Activated T-helper 17 cell treated with anti-CD3 and anti-CD28 coated beads, Interleukin-2, amount 50 U/mL, for 72 hours (primary cell): ENCODE data around the gene KDM7A. TPM values are rescaled to one million over a fixed set of nuclear protein-coding genes. Genes with fewer than 3 reads are reported as not detected.
A peak's percentile ranks its signal among the peaks of the same experiment; 100 is the strongest.
"Not testable (repeated sequence)": the region's sequence is repeated elsewhere in the genome, so short reads cannot be mapped to it uniquely, and the experiment has no call there.

ENCODE experiments used
- ATAC-seq: fragments of 150-1000 bp; cut with Tn5 transposase; replicated peaks from 2 replicates; pipeline ENCODE4 v1.10.0; 2021; ENCODE audit warnings: mild to moderate bottlenecking, moderate library complexity
- H3K27ac Mint-ChIP-seq: one replicate; pipeline ENCODE4 v1.8.0; 2022; ENCODE audit warnings: mixed read lengths
- H3K27me3 Mint-ChIP-seq: one replicate; pipeline ENCODE4 v1.8.0; 2022; ENCODE audit warnings: mixed read lengths
- H3K36me3 Mint-ChIP-seq: one replicate; pipeline ENCODE4 v1.8.0; 2022; ENCODE audit warnings: low read depth, mild to moderate bottlenecking, mixed read lengths
- H3K4me1 Mint-ChIP-seq: one replicate; pipeline ENCODE4 v1.8.0; 2022; ENCODE audit warnings: mixed read lengths
- H3K4me3 Mint-ChIP-seq: one replicate; pipeline ENCODE4 v1.8.0; 2022; ENCODE audit warnings: mild to moderate bottlenecking, mixed read lengths
- H3K9me3 Mint-ChIP-seq: one replicate; pipeline ENCODE4 v1.8.0; 2022; ENCODE audit warnings: mixed read lengths
- total RNA-seq, 2 donors: library from RNA; stranded (reverse); gene quantifications; one replicate each; pipeline ENCODE4 v1.2.3, GENCODE V29; 2022

The KDM7A gene
- total RNA-seq, 2 donors from 2014 or later: 31.1 to 48.7 TPM

DNA sequence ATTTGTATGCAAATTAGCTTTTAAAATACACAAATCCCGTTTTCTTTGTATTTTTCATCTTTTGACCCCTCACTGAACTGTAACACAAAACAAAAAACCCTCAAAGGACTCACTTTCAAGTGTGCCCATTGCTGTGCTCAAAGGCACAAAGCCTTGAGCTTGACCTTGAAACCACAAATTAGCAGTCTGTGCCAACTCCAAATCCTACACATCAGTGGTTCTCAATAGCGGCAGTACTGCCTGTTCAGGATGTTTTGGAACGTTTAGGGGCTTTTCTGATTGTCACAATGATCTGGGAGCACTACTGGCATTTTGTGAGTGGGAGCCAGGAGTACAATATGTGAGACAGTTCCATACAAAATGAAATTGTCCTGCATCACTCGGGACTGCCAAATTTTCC, 55.5 kb downstream of the KDM7A start:
- no peaks in the 10 kb centered on the region for H3K9me3 Mint-ChIP-seq
- no peak for ATAC-seq
- no peak overlapping the region for H3K27ac Mint-ChIP-seq
- H3K4me1 Mint-ChIP-seq: peaks cover 7% of the 10 kb centered on the region
- H3K27me3 Mint-ChIP-seq: no peaks in the 10 kb centered on the region
- peaks cover 84% of the 10 kb centered on the region for H3K36me3 Mint-ChIP-seq
- no peak overlapping the region for H3K4me3 Mint-ChIP-seq

DNA sequence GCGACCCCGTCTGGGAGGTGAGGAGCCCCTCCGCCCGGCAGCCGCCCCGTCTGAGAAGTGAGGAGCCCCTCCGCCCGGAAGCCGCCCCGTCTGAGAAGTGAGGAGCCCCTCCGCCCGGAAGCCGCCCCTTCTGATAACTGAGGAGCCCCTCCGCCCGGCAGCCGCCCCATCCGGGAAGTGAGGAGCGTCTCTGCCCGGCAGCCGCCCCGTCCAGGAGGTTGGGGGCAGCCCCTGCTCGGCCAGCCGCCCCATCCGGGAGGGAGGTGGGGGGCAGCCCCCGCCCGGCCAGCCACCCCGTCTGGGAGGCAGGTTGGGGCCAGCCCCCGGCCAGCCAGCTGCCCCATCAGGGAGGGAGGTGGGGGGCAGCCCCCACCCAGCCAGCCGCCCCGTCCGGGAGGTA, 62.0 kb downstream of the KDM7A start:
- not testable (repeated sequence) for H3K27ac Mint-ChIP-seq, H3K4me1 Mint-ChIP-seq, H3K4me3 Mint-ChIP-seq, H3K27me3 Mint-ChIP-seq, ATAC-seq, H3K9me3 Mint-ChIP-seq
- peaks cover 87% of the 10 kb centered on the region for H3K36me3 Mint-ChIP-seq

DNA sequence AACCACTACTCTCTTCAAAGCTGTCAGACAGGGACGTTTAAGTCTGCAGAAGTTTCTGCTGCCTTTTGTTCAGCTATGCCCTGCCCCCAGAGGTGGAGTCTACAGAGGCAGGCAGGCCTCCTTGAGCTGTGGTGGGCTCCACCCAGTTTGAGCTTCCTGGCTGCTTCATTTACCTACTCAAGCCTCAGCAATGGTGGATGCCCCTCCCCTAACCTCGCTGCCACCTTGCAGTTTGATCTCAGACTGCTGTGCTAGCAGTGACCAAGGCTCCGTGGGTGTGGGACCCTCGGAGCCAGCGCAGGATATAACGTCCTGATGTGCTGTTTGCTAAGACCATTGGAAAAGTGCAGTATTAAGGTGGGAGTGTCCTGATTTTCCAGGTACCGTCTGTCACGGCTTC, 68.0 kb downstream of the KDM7A start:
- not testable (repeated sequence) for H3K27me3 Mint-ChIP-seq, H3K4me1 Mint-ChIP-seq, ATAC-seq, H3K4me3 Mint-ChIP-seq, H3K27ac Mint-ChIP-seq, H3K9me3 Mint-ChIP-seq
- peaks cover 93% of the 10 kb centered on the region for H3K36me3 Mint-ChIP-seq

- H3K36me3 Mint-ChIP-seq: peaks cover 99% of the 10 kb centered on the region
- no peaks in the 10 kb centered on the region for H3K4me1 Mint-ChIP-seq
- no peaks in the 10 kb centered on the region for H3K27me3 Mint-ChIP-seq
- no peak overlapping the region for H3K4me3 Mint-ChIP-seq
- H3K9me3 Mint-ChIP-seq: no peaks in the 10 kb centered on the region
- no peak for ATAC-seq
- no peak overlapping the region for H3K27ac Mint-ChIP-seq
Measured at GRCh38 chr7:140096459-140096858, 80.3 kb downstream of the KDM7A start.

GRCh38 chr7:140093375-140093774, 83.4 kb downstream of the KDM7A start:
- no peaks in the 10 kb centered on the region for H3K9me3 Mint-ChIP-seq
- H3K4me3 Mint-ChIP-seq: no peak overlapping the region
- H3K4me1 Mint-ChIP-seq: no peaks in the 10 kb centered on the region
- no peak for ATAC-seq
- H3K27me3 Mint-ChIP-seq: no peaks in the 10 kb centered on the region
- peaks cover 95% of the 10 kb centered on the region for H3K36me3 Mint-ChIP-seq
- H3K27ac Mint-ChIP-seq: no peak overlapping the region

GRCh38 chr7:140085447-140085846, 91.3 kb downstream of the KDM7A start:
- Mint-ChIP-seq H3K9me3 (no peaks in the 10 kb centered on the region), H3K27ac (peak overlapping the region; percentile 15), H3K4me3 (peak overlapping the region; percentile 42), H3K36me3 (peaks cover 28% of the 10 kb centered on the region), H3K4me1 (peaks cover 10% of the 10 kb centered on the region), H3K27me3 (no peaks in the 10 kb centered on the region)
- ATAC-seq: peak; percentile 54

DNA sequence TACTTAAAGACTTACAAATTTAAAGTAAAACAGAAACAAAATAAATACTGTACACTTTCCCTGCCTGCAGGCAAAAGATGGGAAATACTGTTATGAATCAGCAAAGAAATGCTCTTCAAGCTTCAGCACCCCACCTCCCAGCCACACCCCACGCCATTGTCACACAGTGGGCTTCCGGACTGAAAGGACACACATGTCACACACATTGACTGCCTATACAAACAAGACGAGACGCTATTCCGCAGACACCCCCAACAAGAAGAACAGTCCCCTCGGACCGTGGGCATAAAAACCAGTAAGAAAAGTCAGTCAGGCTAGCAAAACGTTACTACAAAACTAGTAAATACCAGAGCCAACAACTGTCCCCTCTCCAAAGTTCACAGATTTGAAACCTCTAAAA, 91.8 kb downstream of the KDM7A start:
- H3K4me3 Mint-ChIP-seq: peak overlapping the region; percentile 42
- H3K9me3 Mint-ChIP-seq: no peaks in the 10 kb centered on the region
- peak; percentile 84 for ATAC-seq
- H3K27me3 Mint-ChIP-seq: no peaks in the 10 kb centered on the region
- peaks cover 23% of the 10 kb centered on the region for H3K36me3 Mint-ChIP-seq
- peaks cover 10% of the 10 kb centered on the region for H3K4me1 Mint-ChIP-seq
- H3K27ac Mint-ChIP-seq: peak overlapping the region; percentile 15

GRCh38 chr7:140084142-140084655, 92.6 kb downstream of the KDM7A start:
- ATAC-seq: peak; percentile 10
- Mint-ChIP-seq H3K36me3 (peaks cover 16% of the 10 kb centered on the region), H3K27ac (no peak overlapping the region)

GRCh38 chr7:140082770-140083169, 94.0 kb downstream of the KDM7A start:
- H3K27ac Mint-ChIP-seq: no peak overlapping the region
- H3K27me3 Mint-ChIP-seq: no peaks in the 10 kb centered on the region
- no peaks in the 10 kb centered on the region for H3K9me3 Mint-ChIP-seq
- peaks cover 10% of the 10 kb centered on the region for H3K4me1 Mint-ChIP-seq
- H3K36me3 Mint-ChIP-seq: peaks cover 12% of the 10 kb centered on the region
- no peak for ATAC-seq
- no peak overlapping the region for H3K4me3 Mint-ChIP-seq

More at GRCh38 chr7:140084142-140084655, 92.6 kb downstream of the KDM7A start:
- Mint-ChIP-seq H3K4me3 (peak overlapping the region; percentile 42), H3K9me3 (no peaks in the 10 kb centered on the region), H3K4me1 (peaks cover 10% of the 10 kb centered on the region), H3K27me3 (no peaks in the 10 kb centered on the region)

- Mint-ChIP-seq H3K9me3 (no peaks in the 10 kb centered on the region), H3K36me3 (peaks cover 12% of the 10 kb centered on the region), H3K4me3 (no peak overlapping the region), H3K27ac (peak overlapping the region; percentile 24), H3K4me1 (peaks cover 10% of the 10 kb centered on the region), H3K27me3 (no peaks in the 10 kb centered on the region)
- no peak for ATAC-seq
Measured at GRCh38 chr7:140081774-140082425, 94.9 kb downstream of the KDM7A start.

- no peaks in the 10 kb centered on the region for H3K9me3 Mint-ChIP-seq
- H3K27ac Mint-ChIP-seq: no peak overlapping the region
- no peak overlapping the region for H3K4me3 Mint-ChIP-seq
- peaks cover 10% of the 10 kb centered on the region for H3K4me1 Mint-ChIP-seq
- no peaks in the 10 kb centered on the region for H3K27me3 Mint-ChIP-seq
- peaks cover 12% of the 10 kb centered on the region for H3K36me3 Mint-ChIP-seq
- no peak for ATAC-seq
Measured at GRCh38 chr7:140080919-140081318, 95.9 kb downstream of the KDM7A start.

- H3K4me3 Mint-ChIP-seq: no peak overlapping the region
- H3K27ac Mint-ChIP-seq: no peak overlapping the region
- ATAC-seq: peak; percentile 28
- no peaks in the 10 kb centered on the region for H3K9me3 Mint-ChIP-seq
- peaks cover 1% of the 10 kb centered on the region for H3K4me1 Mint-ChIP-seq
- peaks cover 12% of the 10 kb centered on the region for H3K36me3 Mint-ChIP-seq
- no peaks in the 10 kb centered on the region for H3K27me3 Mint-ChIP-seq
Measured at GRCh38 chr7:140079121-140079536, 97.7 kb downstream of the KDM7A start.

DNA sequence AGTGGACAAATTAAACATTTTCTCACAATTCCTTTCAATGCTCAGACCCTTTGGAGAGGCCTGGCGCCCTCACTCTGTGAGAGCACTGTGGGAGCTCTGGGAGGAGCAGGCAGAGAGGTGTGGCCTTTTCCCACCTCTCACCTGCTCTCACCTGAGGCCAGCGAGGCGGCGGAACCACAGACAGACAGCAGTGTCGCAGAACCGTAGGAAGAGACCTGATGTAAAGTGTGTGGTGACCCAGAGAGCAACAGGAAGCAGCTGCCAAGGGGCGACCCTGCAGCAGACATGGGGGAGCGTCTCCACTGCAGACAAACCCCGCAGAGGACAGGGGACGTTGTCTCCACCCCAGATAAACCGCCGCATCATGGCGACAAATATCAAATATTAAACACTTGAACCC, 98.4 kb downstream of the KDM7A start:
- Mint-ChIP-seq H3K4me1 (no peaks in the 10 kb centered on the region), H3K27ac (no peak overlapping the region), H3K27me3 (no peaks in the 10 kb centered on the region), H3K9me3 (no peaks in the 10 kb centered on the region), H3K36me3 (peaks cover 12% of the 10 kb centered on the region), H3K4me3 (no peak overlapping the region)
- no peak for ATAC-seq

DNA sequence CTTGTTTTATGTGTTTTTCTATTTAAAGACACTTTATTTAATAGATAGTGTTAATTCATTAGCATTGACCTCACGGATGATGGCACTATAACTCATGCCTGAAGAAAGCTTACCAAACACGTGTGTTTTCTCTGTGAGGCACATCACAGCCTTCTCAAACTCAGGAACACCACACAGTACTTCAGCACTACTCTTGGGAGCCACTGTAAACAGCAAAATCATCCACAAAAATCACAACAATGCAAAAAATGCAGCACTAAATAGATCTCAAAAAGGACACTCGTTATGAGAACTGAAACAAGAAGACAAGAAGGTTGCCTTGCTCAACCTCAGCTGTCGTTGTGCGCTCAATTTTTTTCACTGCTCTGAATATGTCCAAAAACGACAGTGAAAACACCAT, 102.0 kb downstream of the KDM7A start:
- no peak overlapping the region for H3K27ac Mint-ChIP-seq
- H3K36me3 Mint-ChIP-seq: no peaks in the 10 kb centered on the region
- no peak for ATAC-seq
- no peaks in the 10 kb centered on the region for H3K27me3 Mint-ChIP-seq
- H3K9me3 Mint-ChIP-seq: no peaks in the 10 kb centered on the region
- H3K4me3 Mint-ChIP-seq: no peak overlapping the region
- no peaks in the 10 kb centered on the region for H3K4me1 Mint-ChIP-seq

DNA sequence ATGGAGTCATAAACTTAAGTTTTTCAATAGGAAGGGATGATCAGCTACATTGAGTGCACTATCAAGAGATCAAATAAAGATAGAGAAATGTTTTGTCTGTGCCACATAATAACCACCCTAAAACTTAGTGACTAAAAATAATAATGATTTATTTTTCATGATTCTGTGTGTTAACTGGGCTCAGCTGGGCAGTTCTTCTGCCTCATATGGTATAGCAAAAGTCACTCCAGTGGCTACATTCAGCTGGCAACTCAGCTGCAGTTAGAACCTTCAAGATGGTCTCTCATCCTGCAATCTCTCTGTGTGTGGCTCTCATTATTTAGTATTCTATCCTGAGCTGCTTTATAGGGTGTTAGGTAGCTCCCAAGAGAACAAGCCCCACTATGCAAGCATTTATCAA, 106.2 kb downstream of the KDM7A start:
- H3K27me3 Mint-ChIP-seq: no peaks in the 10 kb centered on the region
- no peak for ATAC-seq

More for the DNA sequence above, 106.2 kb downstream of the KDM7A start:
- Mint-ChIP-seq H3K36me3 (no peaks in the 10 kb centered on the region), H3K4me1 (no peaks in the 10 kb centered on the region), H3K27ac (no peak overlapping the region), H3K9me3 (peaks cover 15% of the 10 kb centered on the region), H3K4me3 (no peak overlapping the region)
